GM18873 (cell line): ENCODE results near the gene SKIC8.
A peak's percentile ranks its signal among the peaks of the same experiment; 100 is the strongest.

Source experiments
- ATAC-seq: cut with Tn5 transposase; IDR thresholded peaks from one replicate; pipeline ENCODE4 v1.9.1; 2021; ENCODE audit warnings: mild to moderate bottlenecking, moderate library complexity, moderate number of reproducible peaks; ENCODE audit not compliant: unreplicated experiment, low FRiP score

SKIC8 gene

GRCh38 chr15:78322724-78323521 lies 23.5 kb upstream of the SKIC8 start:
- no peak for ATAC-seq

GRCh38 chr15:78322243-78322642 lies 22.8 kb upstream of the SKIC8 start:
- no peak for ATAC-seq

GRCh38 chr15:78321786-78322185 lies 22.4 kb upstream of the SKIC8 start:
- no peak for ATAC-seq

GRCh38 chr15:78321041-78321570 lies 21.7 kb upstream of the SKIC8 start:
- no peak for ATAC-seq

GRCh38 chr15:78320183-78320582 lies 20.8 kb upstream of the SKIC8 start:
- no peak for ATAC-seq

- no peak for ATAC-seq
Measured at GRCh38 chr15:78319588-78319987, 20.2 kb upstream of the SKIC8 start.

- no peak for ATAC-seq
Measured at GRCh38 chr15:78317145-78317836, 17.9 kb upstream of the SKIC8 start.

- ATAC-seq, result peak; percentile 60
Measured at GRCh38 chr15:78316283-78317083, 17.1 kb upstream of the SKIC8 start.

GRCh38 chr15:78315686-78316282 lies 16.4 kb upstream of the SKIC8 start:
- no peak for ATAC-seq

- ATAC-seq, result no peak
Measured at GRCh38 chr15:78314181-78314581, 14.8 kb upstream of the SKIC8 start.

- ATAC-seq, result no peak
Measured at GRCh38 chr15:78313383-78313782, 14.0 kb upstream of the SKIC8 start.

GRCh38 chr15:78312957-78313356 lies 13.5 kb upstream of the SKIC8 start:
- no peak for ATAC-seq

- ATAC-seq, result no peak
Measured at GRCh38 chr15:78312536-78312935, 13.1 kb upstream of the SKIC8 start.

- no peak for ATAC-seq
Measured at GRCh38 chr15:78311292-78311691, 11.9 kb upstream of the SKIC8 start.

GRCh38 chr15:78308422-78309032 lies 9.1 kb upstream of the SKIC8 start:
- peak; percentile 42 for ATAC-seq

GRCh38 chr15:78307976-78308375 lies 8.6 kb upstream of the SKIC8 start:
- ATAC-seq, result no peak

- no peak for ATAC-seq
Measured at GRCh38 chr15:78306176-78306774, 6.9 kb upstream of the SKIC8 start.

GRCh38 chr15:78304216-78305066 lies 5.0 kb upstream of the SKIC8 start:
- no peak for ATAC-seq
